GM18870 (cell line): ENCODE measurements around the gene PITX3.
"Not testable (repeated sequence)": the region's sequence is repeated elsewhere in the genome, so short reads cannot be mapped to it uniquely, and the experiment has no call there.

Experiments used
- ATAC-seq: cut with Tn5 transposase; IDR thresholded peaks from one replicate; pipeline ENCODE4 v1.9.1; 2021; ENCODE audit warnings: moderate library complexity; ENCODE audit not compliant: unreplicated experiment

Gene PITX3

DNA sequence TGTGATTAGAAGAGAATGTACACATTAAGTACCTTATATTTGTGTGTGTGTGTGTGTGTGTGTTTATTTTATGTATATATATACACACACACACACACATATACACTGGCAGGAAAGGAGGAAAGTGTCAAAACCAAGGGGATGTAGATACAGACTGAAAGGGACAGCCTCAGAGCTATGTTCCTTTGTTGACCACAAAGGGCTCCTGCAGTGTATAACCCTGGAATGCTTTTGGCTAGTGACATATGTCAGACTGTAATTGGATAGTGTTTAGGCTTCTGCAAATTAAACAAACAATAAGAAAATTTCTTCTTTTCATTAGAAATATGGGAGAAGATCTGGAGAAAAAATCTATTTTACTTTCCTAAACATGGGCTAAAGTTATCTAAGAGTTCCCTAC is 19.9 kb upstream of the PITX3 start:
- ATAC-seq, result no peak

DNA sequence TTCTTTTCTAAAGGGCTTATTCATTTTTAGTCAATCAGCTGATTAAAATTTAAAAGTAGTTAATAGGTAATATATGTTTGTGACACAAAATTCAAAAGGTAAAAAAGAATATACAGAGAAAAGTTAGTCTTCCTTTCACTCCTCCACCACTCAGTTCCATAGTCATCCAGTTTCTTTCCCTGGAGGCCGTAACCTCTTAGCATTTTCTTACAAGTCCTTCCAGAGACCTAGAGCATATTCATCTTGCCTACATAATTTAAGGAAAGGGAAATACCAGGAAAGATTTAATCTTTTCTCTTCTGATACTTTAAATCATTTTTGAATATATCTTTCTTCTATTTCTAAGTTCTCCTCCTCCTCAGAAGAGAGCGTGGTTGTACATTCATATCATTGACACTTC is 14.1 kb upstream of the PITX3 start:
- ATAC-seq, result no peak

DNA sequence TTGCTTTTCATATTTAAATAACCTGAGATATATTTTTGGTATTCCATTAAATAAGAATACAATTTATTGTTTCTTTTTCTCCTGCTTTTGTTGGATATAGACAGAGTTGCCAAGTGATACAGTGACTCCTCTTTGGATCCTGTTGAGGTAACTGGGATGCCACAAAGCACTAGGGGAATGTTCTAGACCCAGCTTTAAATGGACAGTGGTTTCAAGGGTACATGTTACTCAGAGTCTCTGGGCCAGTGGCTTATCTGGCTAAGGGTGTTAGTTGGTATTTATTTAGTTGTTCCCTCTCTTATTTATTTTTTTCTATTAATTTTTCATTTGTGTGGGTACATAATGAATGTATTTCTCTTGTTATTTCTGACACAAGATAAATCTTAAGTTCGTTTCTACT is 13.1 kb upstream of the PITX3 start:
- no peak for ATAC-seq

DNA sequence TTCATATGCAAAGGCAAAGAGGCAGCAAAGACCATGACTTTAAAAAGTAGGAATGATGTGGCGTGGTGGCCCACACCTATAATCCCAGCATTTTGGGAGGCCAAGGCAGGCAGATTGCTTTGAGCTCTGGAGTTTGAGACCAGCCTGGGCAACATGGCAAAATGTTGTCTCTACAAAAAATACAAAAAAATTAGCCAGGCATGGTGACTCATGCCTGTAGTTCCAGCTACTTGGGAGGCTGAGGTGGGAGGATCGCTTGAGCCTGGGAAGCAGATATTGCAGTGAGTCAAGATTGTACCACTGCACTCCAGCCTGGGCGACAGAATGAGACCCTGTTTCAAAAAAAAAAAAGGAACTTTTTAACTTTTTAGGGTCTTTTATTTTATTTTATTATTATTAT is 11.2 kb upstream of the PITX3 start:
- ATAC-seq, result not testable (repeated sequence)

DNA sequence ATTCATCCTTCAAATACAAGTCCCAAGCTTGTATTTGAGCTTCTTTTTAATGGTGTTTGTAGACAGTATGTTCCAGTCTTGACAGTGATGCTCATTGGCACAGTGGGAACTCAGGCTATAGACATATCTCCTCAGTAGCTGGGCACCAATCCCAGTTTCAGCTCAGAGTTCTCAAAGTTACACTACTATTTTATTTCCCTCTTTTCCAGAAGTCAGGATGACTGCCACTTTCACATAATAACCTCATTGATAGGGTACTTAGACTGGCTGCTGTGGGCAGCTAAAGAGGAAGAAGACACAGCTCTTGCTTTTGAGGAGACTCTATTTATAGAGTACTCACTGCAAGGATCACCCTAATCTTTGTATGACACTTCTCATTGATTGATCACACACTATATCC is 6.4 kb upstream of the PITX3 start:
- ATAC-seq, result no peak

DNA sequence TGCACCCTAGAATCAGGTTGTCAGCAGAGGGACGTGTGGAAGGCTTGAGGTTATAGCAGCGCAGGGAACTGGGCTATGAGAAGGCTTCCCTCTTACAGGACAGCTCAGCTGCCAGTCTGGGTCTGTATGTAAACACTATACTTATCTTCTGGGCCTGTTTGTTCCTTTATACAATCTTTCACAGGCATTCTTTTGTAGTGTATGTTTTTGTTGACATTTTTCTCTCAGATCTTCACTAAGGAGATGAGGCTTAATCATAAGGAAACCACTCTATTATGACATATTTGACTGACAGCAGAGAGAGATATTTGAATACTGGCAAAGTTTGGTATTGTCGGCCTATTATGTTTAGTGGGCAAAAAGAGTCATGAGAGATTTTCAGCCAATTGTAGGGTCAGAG is 4.9 kb upstream of the PITX3 start:
- ATAC-seq, result no peak

DNA sequence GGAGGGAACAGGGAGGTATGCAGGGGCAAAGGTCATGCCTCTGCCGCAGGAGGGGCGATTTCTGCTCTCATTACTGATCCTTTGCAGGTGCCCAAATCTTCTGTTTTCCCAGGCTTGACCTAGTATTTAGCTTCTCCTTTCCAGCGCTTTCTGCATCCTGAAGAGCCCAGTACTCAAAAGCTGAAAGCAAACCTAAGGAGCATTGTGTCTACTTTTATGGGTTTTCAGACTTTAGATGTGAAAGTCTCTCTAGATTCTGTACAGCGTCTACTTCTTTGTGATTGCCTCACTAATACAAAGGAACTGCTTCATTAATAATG is 4.6 kb upstream of the PITX3 start:
- no peak for ATAC-seq

DNA sequence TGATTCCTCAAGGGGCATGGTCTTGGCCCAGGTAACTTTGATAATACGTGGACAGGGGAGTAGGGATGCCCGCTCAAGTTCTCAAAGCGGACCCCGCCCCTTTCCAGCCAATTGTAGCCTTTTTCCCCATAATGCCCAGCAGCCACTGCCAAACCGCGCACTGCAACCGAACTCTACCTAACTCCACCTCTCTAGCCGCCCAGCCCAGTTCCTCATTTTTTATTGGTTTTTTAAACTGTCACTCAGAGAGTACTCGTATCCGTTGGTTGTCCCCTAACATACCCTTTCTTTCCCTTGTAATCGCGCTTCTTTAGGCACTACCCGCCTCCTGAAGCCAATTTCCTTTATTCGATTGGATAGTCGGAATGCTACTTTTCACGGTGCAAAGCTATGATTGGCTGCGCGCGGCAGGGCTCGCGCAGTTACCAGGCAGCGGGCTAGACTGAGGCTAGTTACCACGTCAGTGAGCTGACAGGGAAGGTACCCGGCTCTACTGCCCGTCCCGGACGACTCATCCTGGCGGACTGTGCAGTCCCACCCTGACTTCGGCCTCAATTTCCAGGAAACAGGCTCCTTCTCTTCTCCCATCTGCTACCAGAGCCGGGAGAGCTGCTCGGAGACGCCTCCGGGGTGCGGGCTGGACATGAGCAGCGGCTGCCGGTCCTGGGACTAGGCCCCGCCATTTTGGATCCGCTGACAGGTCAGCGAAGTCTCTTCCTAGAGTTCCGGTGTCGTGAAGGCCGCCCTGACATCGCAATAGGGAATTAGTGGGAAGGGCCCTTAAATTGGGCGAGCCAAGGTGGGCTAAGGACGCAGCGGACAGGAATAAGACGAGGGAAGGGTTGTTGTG is 4.0 kb upstream of the PITX3 start, which contains the start of gene GBF1:
Gene GBF1, plus strand, starts transcription at position 451 of the 850 bp plus-strand sequence. CDS start 13,407 bp downstream, outside the sequence.
- peak; percentile 90 for ATAC-seq

DNA sequence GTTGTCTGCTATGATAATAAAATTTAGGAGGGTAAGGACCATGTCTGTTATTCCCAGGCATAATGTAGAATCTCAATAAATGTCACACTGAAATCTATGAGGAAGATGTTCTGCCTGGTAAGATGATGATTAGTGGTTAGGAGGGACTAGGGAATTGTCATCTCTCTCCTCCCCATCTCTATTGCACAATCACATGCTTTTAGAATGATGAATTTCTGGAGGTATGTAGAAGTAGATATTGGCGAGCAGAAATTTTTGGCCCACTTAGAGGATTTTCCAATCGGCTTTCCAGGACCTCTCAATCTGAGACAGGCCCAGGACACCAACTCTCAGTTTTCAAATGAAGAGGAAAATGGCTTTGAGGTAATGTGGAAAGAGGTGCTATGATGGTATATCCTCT is 2.0 kb upstream of the PITX3 start:
- no peak for ATAC-seq

DNA sequence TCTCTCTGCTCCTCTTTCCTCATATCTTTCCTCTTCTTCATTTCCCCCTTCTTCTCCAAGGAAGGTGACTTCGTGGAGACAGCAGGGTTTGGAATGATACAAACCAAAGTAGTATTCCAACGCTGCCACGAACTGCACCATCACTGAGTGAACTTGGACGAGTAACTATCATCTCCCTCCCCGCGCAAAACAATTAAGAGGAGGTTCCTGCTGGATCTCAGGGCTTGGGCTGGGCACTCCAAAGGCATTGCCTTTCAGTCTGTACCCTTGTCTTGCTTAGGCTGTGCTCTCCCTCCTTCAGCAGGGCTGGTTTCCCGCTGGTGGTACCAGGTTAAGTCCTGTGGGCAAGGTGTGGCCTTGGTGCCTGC is 790 bp upstream of the PITX3 start:
- ATAC-seq, result no peak

DNA sequence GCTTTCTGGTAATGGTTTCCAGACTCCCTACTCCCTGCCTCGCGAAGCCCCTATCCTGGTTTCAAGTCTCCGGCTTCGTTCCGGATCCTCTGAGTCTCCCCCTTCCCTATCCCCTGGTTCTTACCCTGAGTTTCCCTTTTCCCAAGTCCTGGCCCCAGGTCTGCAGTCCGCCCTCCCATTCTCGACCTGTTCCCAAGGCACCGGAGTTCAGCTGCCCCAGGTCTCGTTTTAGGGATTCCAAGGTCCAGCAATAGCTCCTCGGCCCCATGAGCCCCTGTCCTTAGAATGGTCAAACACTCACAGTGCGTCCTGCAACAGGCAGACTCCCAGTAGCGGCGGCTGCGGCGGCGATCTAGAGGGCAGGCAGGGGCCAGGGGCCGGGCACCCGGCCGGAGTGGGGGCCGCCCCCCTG is 274 bp downstream of the PITX3 start:
- no peak for ATAC-seq

DNA sequence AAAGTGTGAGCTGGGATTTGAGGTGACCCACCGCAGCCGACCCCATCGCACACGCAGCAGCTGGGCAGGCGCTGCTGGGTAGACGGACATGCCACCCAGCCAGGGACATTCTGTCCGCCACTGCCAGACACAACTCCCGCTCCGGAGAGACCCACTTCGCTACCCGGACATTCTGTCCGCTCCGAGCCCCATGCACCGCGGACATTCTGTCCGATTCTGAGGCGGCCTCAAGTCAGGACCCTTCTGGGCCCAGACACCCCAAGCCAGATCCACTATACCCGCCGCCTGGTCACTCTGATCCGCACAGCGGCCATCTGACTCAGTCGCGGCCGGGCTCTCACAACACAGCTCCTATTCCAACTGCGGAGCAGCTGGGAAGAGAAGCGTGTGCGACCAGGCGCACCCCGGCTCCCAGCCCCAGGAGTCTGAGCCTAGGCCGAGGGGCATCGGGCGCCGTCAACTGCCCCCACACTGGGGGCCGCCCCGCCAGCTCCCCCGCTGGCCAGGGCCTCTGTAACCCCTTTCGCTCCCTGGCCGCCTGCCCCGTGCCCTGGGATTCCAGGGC is 763 bp downstream of the PITX3 start:
- ATAC-seq, result no peak

DNA sequence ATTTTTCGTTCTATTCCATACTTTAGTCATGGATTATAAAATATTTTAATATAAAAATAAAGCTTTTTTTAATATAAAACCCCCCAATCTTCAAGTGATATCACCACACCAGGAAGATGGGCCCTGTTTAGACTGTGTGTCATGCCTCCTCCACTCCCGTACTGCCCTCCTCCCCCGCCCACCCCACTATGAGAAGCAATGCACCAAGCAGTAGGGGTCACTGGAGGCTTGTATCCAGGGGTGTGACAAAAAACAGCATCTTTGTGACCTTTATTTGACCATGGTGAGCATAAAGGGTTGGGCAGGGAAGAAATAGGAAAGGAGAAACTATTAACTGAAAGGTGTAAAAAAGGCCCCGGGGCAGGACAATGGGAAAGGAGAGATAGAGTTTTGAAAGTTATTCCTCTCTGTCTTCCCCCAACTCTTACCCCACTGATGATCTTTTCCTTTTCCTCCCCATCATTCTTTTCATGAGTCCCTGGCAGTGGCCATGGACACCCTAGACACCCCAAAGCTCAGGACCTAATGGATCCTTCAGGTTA is 3.5 kb downstream of the PITX3 start:
- ATAC-seq, result no peak

DNA sequence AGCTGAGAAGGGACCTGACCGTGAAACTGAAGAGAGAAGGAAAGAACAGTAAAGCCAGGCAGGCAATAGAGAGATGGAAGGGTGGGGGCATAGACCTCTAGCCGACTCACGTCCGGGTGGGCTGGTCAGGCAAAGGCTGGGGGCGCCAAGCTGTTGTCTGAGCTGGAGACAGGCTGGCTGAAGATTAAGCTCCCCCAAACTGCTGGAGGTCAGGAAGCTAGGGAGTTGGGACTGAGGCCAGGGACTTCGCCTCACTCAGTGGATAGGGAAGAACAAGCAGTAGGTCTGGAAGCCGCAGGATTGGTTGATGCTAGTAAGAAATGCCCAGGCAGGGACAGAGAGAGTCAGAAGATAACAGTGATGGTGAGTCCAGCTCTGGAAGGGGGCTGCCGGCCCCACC is 5.3 kb downstream of the PITX3 start:
- ATAC-seq, result no peak

DNA sequence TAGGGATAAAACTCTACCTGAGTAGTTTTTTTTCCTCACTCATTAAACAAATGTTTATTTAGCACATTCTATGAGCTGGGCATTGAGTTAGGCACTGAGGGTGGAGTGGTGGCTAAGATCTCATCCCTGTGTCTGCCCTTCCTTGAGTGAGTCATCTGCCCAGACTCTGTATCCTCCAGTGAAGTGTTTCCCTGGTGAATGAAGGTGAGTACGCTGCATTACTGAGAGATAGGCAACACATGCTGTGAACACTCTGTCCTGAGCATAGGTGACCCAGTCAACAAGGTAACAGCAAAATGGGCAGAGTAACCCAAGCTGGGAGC is 5.8 kb downstream of the PITX3 start:
- ATAC-seq, result no peak

DNA sequence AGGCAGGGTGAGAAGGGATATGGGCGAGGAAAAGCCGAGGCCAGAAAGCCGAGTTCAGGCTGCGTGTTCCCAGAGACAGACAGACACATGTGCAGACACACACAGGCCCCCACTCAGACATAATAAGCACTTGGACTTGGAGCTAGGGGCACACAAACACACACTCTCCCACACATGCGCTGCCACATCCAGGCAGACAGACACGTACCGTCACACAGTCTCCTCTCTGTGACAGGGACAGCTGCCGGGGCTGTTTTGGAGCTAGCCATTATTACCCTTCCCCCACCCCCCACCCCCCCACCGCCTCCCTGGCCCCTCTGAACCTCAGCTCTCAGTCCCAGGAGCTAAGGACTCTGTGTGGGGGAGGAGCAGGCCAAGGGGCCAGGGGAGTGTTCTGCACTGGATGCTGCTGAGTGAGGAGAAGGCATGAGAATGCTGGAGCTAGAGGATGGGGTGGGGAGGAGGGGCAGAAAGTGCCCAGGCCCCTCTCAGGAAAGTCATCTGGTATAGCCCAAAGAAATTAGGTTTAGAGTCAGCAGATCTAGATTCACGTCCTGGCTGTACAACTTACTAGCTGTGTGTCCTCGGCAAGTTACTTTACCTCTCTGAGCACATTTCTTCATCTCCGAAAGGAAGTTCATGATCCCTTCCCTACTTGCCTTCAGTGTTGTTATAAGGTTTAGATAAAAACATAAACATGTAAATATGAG is 6.3 kb downstream of the PITX3 start:
- ATAC-seq, result no peak

DNA sequence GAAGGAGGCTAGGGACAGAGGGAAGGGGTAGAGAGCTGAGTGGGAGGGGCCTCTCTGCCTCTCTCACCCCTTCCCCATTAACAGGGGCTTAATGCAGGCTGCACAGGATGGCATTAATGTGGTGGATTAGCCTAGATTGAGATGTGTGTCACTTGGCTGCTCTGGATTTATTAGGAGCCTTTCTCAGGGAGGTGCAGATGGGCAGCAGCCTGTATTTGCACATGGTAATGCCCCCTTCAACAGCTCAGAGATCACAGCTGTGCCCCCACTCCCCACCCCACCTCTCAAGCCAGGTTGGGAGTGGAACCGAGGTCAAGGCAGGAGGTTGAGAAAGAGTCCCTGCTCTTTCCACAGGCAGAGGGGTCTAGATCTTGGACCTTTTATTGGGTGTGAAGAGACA is 7.3 kb downstream of the PITX3 start:
- ATAC-seq, result no peak

DNA sequence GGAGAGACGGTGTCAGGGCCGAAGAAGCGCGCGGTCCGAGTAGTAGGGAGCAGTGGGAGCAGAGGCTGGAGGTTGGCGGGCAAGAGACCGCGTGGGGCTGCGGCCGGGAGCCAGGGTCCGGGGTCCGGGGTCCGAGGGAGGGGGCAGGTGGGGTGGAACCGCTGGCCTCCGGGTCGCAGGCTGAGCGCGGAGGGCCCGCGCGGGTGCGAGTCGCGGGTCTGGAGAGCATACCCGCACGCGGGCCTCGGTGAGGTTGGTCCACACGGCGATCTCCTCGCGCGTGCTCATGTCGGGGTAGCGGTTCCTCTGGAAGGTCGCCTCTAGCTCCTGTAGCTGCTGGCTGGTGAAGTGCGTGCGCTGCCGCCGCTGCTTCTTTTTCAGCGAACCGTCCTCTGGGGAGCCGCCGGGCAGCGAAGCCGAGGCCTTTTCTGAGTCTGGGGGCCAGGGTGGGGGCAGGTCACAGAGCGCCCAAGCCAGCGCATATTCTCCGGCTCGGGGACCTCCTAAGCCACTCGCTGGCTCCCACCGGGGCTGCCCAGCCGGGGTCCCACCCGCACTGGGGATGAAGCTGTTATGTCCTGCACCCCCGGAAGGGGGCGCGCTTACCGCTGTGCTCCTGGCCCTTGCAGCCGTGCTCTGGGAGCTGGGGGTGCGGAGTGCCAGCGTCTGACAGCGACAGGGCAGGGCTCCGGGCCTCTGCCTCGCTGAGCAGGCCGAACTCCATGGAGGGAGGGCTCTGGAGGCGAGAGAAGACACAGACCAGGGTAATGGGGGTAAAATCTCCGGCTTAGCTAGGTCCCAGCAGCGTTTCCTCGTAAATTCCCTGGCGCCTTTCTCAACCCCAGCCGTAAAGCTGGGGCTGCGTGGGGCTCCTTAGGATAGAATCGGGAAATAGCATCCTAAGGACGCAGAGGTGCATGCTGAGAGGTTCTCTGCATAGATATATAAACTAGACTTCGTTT is 9.7 kb downstream of the PITX3 start:
- ATAC-seq, result no peak

DNA sequence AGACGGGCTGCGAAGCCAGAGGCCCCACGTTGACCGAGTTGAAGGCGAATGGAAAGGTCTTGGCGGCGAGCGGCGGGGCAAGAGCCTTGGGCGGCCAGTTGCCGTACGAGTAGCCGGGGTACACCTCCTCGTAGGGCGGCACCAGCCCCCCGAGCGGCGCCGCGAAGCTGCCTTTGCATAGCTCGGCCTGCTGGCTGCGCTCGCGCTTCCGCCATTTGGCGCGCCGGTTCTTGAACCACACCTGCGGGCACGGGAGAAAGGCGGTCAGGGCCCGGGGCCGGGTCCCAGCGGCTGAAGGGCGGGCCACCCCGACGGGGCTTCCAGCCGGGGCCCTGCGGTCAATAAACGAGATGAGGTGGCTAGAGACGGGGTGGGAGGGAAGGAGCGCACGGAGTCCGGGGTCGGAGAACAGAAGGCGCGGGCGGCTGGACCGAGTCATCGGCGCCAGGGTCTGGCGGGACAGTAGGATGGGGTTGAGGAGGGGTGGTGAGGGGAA is 10.4 kb downstream of the PITX3 start:
- no peak for ATAC-seq

DNA sequence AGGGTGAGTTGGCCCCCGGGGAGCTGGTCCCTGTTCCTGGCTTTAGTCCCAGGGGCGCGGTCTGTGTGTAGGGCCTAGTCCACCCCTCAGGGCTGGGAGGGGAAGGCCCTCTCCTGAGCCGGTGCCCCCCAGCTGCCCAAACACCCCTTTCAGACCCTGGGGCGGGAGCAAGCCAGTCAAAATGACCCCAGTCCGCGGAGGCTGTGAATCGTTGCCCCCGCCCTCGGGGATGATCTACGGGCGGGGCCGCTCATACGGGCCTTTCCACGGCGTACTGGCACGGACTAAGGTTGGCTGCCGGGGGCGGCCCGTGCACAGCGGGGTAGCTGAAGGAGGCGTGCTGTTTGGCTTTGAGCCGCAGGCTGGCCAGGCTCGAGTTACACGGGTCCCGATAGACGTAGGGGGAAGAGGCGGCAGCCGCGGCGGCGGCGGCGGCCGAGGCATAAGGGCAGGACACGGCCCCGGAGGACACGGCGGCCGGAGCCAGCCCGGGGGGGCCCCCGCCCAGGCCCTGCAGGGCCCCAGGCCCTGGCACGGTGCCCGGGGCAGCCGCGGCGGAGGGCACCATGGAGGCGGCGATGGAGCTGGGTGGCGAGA is 10.9 kb downstream of the PITX3 start:
- ATAC-seq, result no peak
